Fibroblast of peridontal ligament (primary cell): ENCODE measurements around the gene AP2A1.

Experiments
- DNase-seq: peaks from one replicate; pipeline ENCODE4 v3.0.0-alpha.2; 2010; ENCODE audit errors: extremely low read depth

Gene AP2A1

GRCh38 chr19:49855676-49856573, 89.1 kb downstream of the AP2A1 start:
- DNase-seq: no peak

DNA sequence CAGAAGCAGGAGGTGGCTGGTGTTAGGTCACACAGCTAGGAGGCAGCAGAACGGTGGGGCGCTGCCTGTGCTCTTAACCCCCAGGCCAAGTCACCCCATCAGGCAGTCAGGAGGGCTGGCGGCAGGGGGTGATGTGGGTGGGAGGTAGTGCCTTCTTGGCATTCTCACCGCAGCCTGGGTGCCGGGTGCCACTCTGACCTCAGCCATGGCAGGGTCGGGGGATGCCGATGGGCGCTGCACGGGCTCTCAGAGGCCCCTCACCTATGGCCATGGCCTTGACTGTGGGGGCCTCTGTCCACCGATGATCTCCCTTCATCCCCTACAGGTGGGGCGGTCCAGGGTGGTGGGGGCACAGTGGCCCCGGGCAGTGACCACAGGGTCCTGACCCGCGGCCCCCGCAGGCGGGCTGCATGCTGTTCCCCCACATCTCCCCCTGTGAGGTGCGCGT, 89.8 kb downstream of the AP2A1 start:
- no peak for DNase-seq
